Effector memory CD4-positive, alpha-beta T cell (primary cell): ENCODE measurements around the gene PCDHA1.
A peak's percentile ranks its signal among the peaks of the same experiment; 100 is the strongest.

Source experiments
- DNase-seq, 3 donors: peaks; one replicate each; pipeline ENCODE4 v3.0.0-alpha.2; 2020
- H3K27ac ChIP-seq: 2 replicates; pipeline ENCODE4 v1.7.0; 2013; ENCODE audit warnings: mild to moderate bottlenecking, low read length, moderate library complexity; ENCODE audit not compliant: insufficient read depth, poor library complexity, severe bottlenecking
- H3K27me3 ChIP-seq: replicated peaks from 2 replicates; pipeline ENCODE4 v1.7.0; 2013; ENCODE audit warnings: mild to moderate bottlenecking, low read length; ENCODE audit not compliant: insufficient read depth, control insufficient read depth, poor library complexity, severe bottlenecking
- H3K36me3 ChIP-seq: 2 replicates; pipeline ENCODE4 v1.7.0; 2013; ENCODE audit warnings: mild to moderate bottlenecking, low read length, moderate library complexity; ENCODE audit not compliant: control insufficient read depth, insufficient read depth
- H3K4me1 ChIP-seq: 2 replicates; pipeline ENCODE4 v1.7.0; 2013; ENCODE audit warnings: low read length, mild to moderate bottlenecking; ENCODE audit not compliant: control insufficient read depth, insufficient read depth, poor library complexity, severe bottlenecking
- H3K4me3 ChIP-seq: 2 replicates; pipeline ENCODE4 v1.7.0; 2013; ENCODE audit warnings: low read length, low read depth, mild to moderate bottlenecking; ENCODE audit not compliant: insufficient read depth, poor library complexity, severe bottlenecking
- H3K9me3 ChIP-seq: 2 replicates; pipeline ENCODE4 v1.7.0; 2013; ENCODE audit warnings: mild to moderate bottlenecking, low read length, moderate library complexity; ENCODE audit not compliant: control insufficient read depth

Gene PCDHA1

GRCh38 chr5:141007791-141008190 is 221.9 kb downstream of the PCDHA1 start:
- Histone ChIP-seq H3K27me3 (peaks cover 5% of the 10 kb centered on the region), H3K4me1 (no peaks in the 10 kb centered on the region), H3K4me3 (no peak overlapping the region), H3K27ac (no peak overlapping the region), H3K9me3 (no peaks in the 10 kb centered on the region), H3K36me3 (no peaks in the 10 kb centered on the region)
- DNase-seq, result no peak

GRCh38 chr5:141010047-141010793 is 224.3 kb downstream of the PCDHA1 start:
- H3K4me1 ChIP-seq, result no peaks in the 10 kb centered on the region
- H3K27ac ChIP-seq, result no peak overlapping the region
- no peak for DNase-seq

GRCh38 chr5:141017943-141018342 is 232.0 kb downstream of the PCDHA1 start:
- no peak for DNase-seq
- H3K27ac ChIP-seq, result no peak overlapping the region
- no peaks in the 10 kb centered on the region for H3K9me3 ChIP-seq
- no peaks in the 10 kb centered on the region for H3K4me1 ChIP-seq
- no peaks in the 10 kb centered on the region for H3K36me3 ChIP-seq
- no peaks in the 10 kb centered on the region for H3K27me3 ChIP-seq
- H3K4me3 ChIP-seq, result no peak overlapping the region

More at GRCh38 chr5:141010047-141010793, 224.3 kb downstream of the PCDHA1 start:
- no peaks in the 10 kb centered on the region for H3K36me3 ChIP-seq
- no peaks in the 10 kb centered on the region for H3K9me3 ChIP-seq
- H3K27me3 ChIP-seq, result peaks cover 5% of the 10 kb centered on the region
- no peak overlapping the region for H3K4me3 ChIP-seq

DNA sequence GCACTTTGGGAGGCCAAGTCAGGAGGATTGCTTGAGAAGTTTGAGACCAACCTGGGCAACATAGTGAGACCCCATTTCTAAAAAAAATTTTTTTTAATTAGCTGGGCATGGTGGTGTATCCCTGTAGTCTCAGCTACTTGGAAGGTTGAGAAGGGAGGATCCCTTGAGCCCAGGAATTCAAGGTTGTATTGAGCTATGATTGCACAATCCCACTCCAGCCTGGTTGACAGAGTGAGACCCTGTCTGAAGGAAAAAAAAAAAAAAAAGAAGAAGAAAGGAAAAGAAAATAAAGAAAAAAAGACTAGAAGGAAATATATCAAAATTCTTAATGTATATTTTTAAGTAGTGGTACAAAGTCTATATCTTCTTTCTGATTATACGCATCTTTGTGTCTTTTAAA is 236.4 kb downstream of the PCDHA1 start:
- no peak for DNase-seq
- no peaks in the 10 kb centered on the region for H3K27me3 ChIP-seq
- H3K27ac ChIP-seq, result no peak overlapping the region
- H3K9me3 ChIP-seq, result no peaks in the 10 kb centered on the region
- H3K36me3 ChIP-seq, result no peaks in the 10 kb centered on the region
- no peak overlapping the region for H3K4me3 ChIP-seq
- no peaks in the 10 kb centered on the region for H3K4me1 ChIP-seq

DNA sequence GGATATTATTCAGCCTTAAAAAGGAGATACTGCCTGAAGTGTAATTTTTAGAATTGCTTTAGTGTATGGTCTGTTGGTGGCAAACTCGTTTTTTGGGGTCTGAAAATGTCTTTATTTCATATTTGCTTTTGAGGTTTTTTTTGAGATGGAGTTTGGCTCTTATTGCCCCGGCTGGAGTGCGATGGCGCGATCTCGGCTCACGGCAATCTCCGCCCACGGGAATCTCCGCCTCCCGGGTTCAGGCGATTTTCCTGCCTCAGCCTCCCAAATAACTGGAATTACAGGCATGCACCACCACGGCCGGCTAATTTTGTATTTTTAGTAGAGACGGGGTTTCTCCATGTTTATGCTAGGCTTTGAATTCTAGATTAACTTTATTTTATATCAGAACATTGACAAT is 245.1 kb downstream of the PCDHA1 start:
- no peak overlapping the region for H3K27ac ChIP-seq
- DNase-seq, result no peak
- no peak overlapping the region for H3K4me3 ChIP-seq
- H3K9me3 ChIP-seq, result no peaks in the 10 kb centered on the region
- H3K27me3 ChIP-seq, result no peaks in the 10 kb centered on the region
- H3K4me1 ChIP-seq, result no peaks in the 10 kb centered on the region
- H3K36me3 ChIP-seq, result no peaks in the 10 kb centered on the region

- Histone ChIP-seq H3K27me3 (no peaks in the 10 kb centered on the region), H3K27ac (no peak overlapping the region), H3K4me3 (no peak overlapping the region), H3K36me3 (no peaks in the 10 kb centered on the region), H3K4me1 (no peaks in the 10 kb centered on the region), H3K9me3 (no peaks in the 10 kb centered on the region)
- DNase-seq, result no peak
Measured at GRCh38 chr5:141032626-141033025, 246.7 kb downstream of the PCDHA1 start.

DNA sequence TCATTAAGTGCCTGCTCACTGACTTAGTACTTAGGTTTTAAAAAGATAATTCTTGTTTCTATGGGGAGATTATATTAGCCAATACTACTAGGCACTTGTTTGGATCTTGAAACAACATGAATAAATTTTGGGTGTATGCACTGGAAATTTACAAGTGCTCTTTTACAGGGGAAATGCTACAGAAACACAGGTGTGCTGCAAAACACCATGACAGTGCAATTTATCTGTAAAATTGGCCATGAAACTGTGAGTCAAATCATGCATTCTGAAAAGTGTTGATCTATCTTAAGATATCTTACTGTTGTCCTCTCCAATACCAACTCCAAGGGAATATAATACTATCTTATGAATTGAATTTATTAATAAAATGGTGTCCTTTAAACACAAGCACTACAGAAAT is 253.1 kb downstream of the PCDHA1 start:
- H3K27ac ChIP-seq, result no peak overlapping the region
- H3K4me3 ChIP-seq, result no peak overlapping the region
- no peaks in the 10 kb centered on the region for H3K36me3 ChIP-seq
- no peaks in the 10 kb centered on the region for H3K27me3 ChIP-seq
- no peak for DNase-seq
- H3K4me1 ChIP-seq, result no peaks in the 10 kb centered on the region
- H3K9me3 ChIP-seq, result no peaks in the 10 kb centered on the region

DNA sequence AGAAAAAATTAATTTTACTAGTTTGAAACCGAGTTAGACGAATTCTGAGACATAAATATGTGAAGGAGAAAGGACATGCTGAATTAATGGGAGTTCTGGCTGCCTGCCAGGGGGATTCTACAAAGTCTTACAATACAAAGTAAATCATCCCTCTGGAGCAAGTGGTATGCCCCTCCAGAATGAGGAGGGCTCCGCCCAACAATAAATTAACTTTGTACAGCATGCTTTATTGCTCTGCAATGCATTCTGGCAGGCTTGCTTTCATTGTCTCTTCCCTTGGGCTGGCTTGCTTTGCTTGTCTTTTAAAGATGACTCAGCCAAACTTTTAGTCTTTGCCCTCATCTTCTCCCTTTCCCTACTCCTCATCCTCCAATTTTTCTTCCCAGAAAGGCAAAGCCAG is 253.6 kb downstream of the PCDHA1 start:
- no peaks in the 10 kb centered on the region for H3K36me3 ChIP-seq
- H3K4me1 ChIP-seq, result no peaks in the 10 kb centered on the region
- no peak overlapping the region for H3K27ac ChIP-seq
- DNase-seq, result no peak
- H3K4me3 ChIP-seq, result no peak overlapping the region
- H3K9me3 ChIP-seq, result no peaks in the 10 kb centered on the region
- H3K27me3 ChIP-seq, result no peaks in the 10 kb centered on the region

- H3K27ac ChIP-seq, result no peak overlapping the region
- no peaks in the 10 kb centered on the region for H3K9me3 ChIP-seq
- H3K4me3 ChIP-seq, result no peak overlapping the region
- H3K4me1 ChIP-seq, result no peaks in the 10 kb centered on the region
- H3K36me3 ChIP-seq, result no peaks in the 10 kb centered on the region
- H3K27me3 ChIP-seq, result no peaks in the 10 kb centered on the region
- DNase-seq, result no peak
Measured at GRCh38 chr5:141040093-141040770, 254.3 kb downstream of the PCDHA1 start.

DNA sequence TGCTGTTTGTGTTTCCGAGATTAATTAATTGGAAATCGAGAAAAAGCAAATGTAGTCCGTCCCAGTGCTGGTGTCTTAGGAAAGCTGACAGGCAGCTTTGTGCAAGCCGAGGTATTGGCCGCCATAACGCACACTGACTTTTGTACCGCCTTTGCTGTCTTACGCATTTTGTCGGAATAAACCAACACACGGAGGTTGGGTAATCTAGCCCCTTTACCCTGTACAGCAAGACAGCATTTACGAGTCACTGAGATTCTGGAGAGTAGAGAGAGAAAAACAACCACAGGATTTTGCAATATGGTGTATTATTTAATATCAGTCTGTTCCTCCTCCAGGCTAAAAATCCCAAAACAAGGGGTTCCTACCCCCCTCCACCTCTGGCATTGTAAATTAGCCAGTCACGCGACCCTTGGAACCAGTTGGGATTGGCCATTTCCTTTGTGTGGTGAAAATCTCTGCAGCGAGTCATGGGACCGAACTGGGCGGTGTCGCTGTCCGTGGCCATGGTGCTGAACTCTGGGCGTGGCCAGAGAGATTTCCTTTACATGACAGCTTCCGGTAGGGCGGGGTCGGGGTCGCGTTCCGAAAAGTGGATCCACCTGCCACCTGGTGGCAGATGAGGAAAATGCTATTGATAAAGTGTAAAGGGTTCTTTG is 255.0 kb downstream of the PCDHA1 start:
- Histone ChIP-seq H3K27ac (no peak overlapping the region), H3K27me3 (no peaks in the 10 kb centered on the region), H3K36me3 (no peaks in the 10 kb centered on the region), H3K9me3 (no peaks in the 10 kb centered on the region), H3K4me3 (no peak overlapping the region), H3K4me1 (no peaks in the 10 kb centered on the region)
- DNase-seq, result peak in 2 of 3 donors; percentile 32 to 37
